Caco-2 (cell line): Measurements from ENCODE around the gene TOM1. TPM values are rescaled to one million over a fixed set of nuclear protein-coding genes. Genes with fewer than 3 reads are reported as not detected.
A peak's percentile ranks its signal among the peaks of the same experiment; 100 is the strongest.
"Not testable (repeated sequence)": the region's sequence is repeated elsewhere in the genome, so short reads cannot be mapped to it uniquely, and the experiment has no call there.

Experiments
- BruUV-seq: library from RNA; stranded (reverse); fragments of 400-500 nt; replicated peaks from 2 replicates; lab custom pipeline; 2021; lab: Mats Ljungman, UMichigan
- CTCF ChIA-PET: fragments of 300-600 bp; sonication (Branson Sonifier 250); formaldehyde crosslinking; loops from one replicate; lab custom pipeline; 2022; ENCODE audit warnings: antibody characterized with exemption; lab: Charles Lee
- POLR2A ChIA-PET: fragments of 300-600 bp; sonication (Branson Sonifier 250); formaldehyde crosslinking; loops from one replicate; lab custom pipeline; 2022; ENCODE audit warnings: antibody characterized with exemption; lab: Charles Lee
- DNase-seq, 2 experiments: peaks; one replicate each; pipeline versions ENCODE4 v3.0.0 to v3.0.0-alpha.2; 2020 to 2022
- H3K27me3 ChIP-seq: replicated peaks from 2 replicates; pipeline ENCODE4 v1.6.0; 2011; ENCODE audit warnings: low read length; ENCODE audit not compliant: control insufficient read depth, insufficient read depth
- H3K36me3 ChIP-seq: 2 replicates; pipeline ENCODE4 v1.5.1; 2011; ENCODE audit warnings: low read length; ENCODE audit not compliant: control insufficient read depth, insufficient read depth
- H3K4me1 ChIP-seq: fragments of 250-450 bp; sonication (Bioruptor Pico); 2 replicates; pipeline ENCODE4 v1.5.1; 2020; ENCODE audit warnings: mild to moderate bottlenecking
- H3K4me3 ChIP-seq: 2 replicates; pipeline ENCODE4 v1.5.1; 2011; ENCODE audit warnings: low read depth, mild to moderate bottlenecking, control low read depth, low read length
- H3K9me3 ChIP-seq: fragments of 250-450 bp; sonication (Bioruptor Pico); 2 replicates; pipeline ENCODE4 v1.5.1; 2020; ENCODE audit warnings: mild to moderate bottlenecking, moderate library complexity
- H3K27ac Mint-ChIP-seq: one replicate; pipeline ENCODE4 v1.8.0; 2022; ENCODE audit warnings: mixed read lengths; ENCODE audit not compliant: unreplicated experiment
- H3K27me3 Mint-ChIP-seq: one replicate; pipeline ENCODE4 v1.8.0; 2022; ENCODE audit warnings: mixed read lengths; ENCODE audit not compliant: insufficient read depth, unreplicated experiment
- H3K36me3 Mint-ChIP-seq: one replicate; pipeline ENCODE4 v1.8.0; 2022; ENCODE audit warnings: mild to moderate bottlenecking, mixed read lengths; ENCODE audit not compliant: insufficient read depth, unreplicated experiment
- H3K4me1 Mint-ChIP-seq: one replicate; pipeline ENCODE4 v1.8.0; 2022; ENCODE audit warnings: low read depth, mixed read lengths; ENCODE audit not compliant: unreplicated experiment
- H3K4me3 Mint-ChIP-seq: one replicate; pipeline ENCODE4 v1.8.0; 2022; ENCODE audit warnings: mild to moderate bottlenecking, moderate library complexity, mixed read lengths; ENCODE audit not compliant: unreplicated experiment
- H3K9me3 Mint-ChIP-seq: one replicate; pipeline ENCODE4 v1.8.0; 2022; ENCODE audit warnings: mixed read lengths; ENCODE audit not compliant: unreplicated experiment
- intact Hi-C: fragments of 100-400 bp; cut with micrococcal nuclease; formaldehyde crosslinking; loops from one replicate; pipeline ENCODE4 v1.10.0; 2022; ENCODE audit not compliant: unreplicated experiment
- total RNA-seq: library from RNA; stranded (reverse); gene quantifications from 2 replicates; pipeline ENCODE4 v1.2.3, GENCODE V29; 2022
- TF ChIP-seq, protein P1 (sequence below), 2 experiments: fragments of 200-600 bp in 1 of 2; IDR thresholded peaks; 1 replicate in 1 of 2; 2 replicates in 1 of 2; pipeline versions ENCODE4 v1.5.1 to v1.8.0; 2011 to 2022; ENCODE audit warnings: antibody characterized with exemption in 1 of 2, control low read depth in 1 of 2, inconsistent platforms in 1 of 2, low read depth in 1 of 2, low read length in 1 of 2, mild to moderate bottlenecking in 1 of 2, moderate library complexity in 1 of 2; ENCODE audit not compliant: insufficient read depth in 1 of 2, severe bottlenecking in 1 of 2, unreplicated experiment in 1 of 2

Gene TOM1
- total RNA-seq, 1 experiment from 2014 or later, result 47.4 TPM

GRCh38 chr22:35394011-35394312 is 94.3 kb downstream of the TOM1 start:
- TF ChIP-seq, protein P1, sequence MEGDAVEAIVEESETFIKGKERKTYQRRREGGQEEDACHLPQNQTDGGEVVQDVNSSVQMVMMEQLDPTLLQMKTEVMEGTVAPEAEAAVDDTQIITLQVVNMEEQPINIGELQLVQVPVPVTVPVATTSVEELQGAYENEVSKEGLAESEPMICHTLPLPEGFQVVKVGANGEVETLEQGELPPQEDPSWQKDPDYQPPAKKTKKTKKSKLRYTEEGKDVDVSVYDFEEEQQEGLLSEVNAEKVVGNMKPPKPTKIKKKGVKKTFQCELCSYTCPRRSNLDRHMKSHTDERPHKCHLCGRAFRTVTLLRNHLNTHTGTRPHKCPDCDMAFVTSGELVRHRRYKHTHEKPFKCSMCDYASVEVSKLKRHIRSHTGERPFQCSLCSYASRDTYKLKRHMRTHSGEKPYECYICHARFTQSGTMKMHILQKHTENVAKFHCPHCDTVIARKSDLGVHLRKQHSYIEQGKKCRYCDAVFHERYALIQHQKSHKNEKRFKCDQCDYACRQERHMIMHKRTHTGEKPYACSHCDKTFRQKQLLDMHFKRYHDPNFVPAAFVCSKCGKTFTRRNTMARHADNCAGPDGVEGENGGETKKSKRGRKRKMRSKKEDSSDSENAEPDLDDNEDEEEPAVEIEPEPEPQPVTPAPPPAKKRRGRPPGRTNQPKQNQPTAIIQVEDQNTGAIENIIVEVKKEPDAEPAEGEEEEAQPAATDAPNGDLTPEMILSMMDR (IDR thresholded peaks at IDR 0.05; ENCODE audit: insufficient read depth in 1 of 2, low read depth in 1 of 2, low read length in 1 of 2, severe bottlenecking in 1 of 2, unreplicated experiment in 1 of 2), result no peak
- Mint-ChIP-seq H3K27me3 (no peaks in the 10 kb centered on the region), H3K4me1 (peaks cover 7% of the 10 kb centered on the region), H3K9me3 (no peaks in the 10 kb centered on the region), H3K4me3 (no peak overlapping the region), H3K27ac (no peak overlapping the region), H3K36me3 (peaks cover 47% of the 10 kb centered on the region)
- no TSS peak for BruUV-seq
- ChIA-PET CTCF (no interaction called here), POLR2A (no interaction called here)
- Histone ChIP-seq H3K36me3 (no peaks in the 10 kb centered on the region; the same call in 1 of the 2 replicates), H3K9me3 (no peaks in the 10 kb centered on the region), H3K27me3 (no peaks in the 10 kb centered on the region), H3K4me3 (no peak overlapping the region), H3K4me1 (peaks cover under 1% of the 10 kb centered on the region; the same call in 1 of the 2 replicates)
- intact Hi-C loops, result no loop called here
- no peak for DNase-seq

DNA sequence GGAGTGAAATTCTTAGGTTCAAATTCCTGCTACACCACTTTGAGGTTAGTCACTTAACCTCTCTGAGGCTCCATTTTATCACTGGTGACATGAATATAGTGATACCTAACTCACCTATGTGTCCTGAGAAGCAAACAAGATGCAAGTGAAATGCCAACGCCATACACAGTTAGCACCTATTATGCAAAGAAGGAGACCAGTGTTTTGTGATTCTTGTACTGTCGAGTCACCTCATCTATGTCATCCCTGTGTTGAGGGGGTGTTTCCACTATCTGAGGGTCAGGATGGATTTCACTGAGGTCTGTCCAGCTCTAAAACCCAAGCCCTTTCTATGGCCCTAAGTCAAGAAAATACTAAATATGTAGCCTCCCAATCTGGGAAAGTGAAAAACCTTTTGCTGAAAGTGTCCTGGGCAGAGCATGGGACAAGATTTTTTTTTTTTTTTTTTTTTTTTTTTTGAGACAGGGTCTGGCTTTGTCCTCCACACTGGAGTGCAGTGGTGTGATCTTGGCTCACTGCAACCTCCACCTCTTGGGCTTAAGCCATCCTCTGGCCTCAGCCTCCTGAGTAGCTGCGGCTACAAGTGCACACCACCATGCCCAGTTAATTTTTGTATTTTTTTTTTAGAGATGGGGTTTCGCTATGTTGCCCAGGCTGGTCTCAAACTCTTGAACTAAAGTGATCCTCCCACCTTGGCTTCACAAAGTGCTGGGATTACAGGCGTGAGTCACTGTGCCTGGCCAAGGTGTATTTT is 95.3 kb downstream of the TOM1 start:
- H3K27me3 Mint-ChIP-seq, result no peaks in the 10 kb centered on the region
- ChIA-PET POLR2A (no interaction called here), CTCF (interaction anchor here (0.6 kb wide), 1 partner anchor 37 kb away, joined by 3 read pairs; no protein-coding TSS in a partner anchor)
- Histone ChIP-seq H3K27me3 (no peaks in the 10 kb centered on the region), H3K9me3 (no peaks in the 10 kb centered on the region), H3K4me1 (peaks cover 5% of the 10 kb centered on the region), H3K36me3 (no peaks in the 10 kb centered on the region), H3K4me3 (no peak overlapping the region)
- no peak for DNase-seq
- H3K4me1 Mint-ChIP-seq, result peaks cover 5% of the 10 kb centered on the region
- no peaks in the 10 kb centered on the region for H3K9me3 Mint-ChIP-seq
- no TSS peak for BruUV-seq
- intact Hi-C loops, result loop anchor here (5.0 kb wide), 1 partner anchor 43 kb away; no protein-coding TSS in a partner anchor
- H3K36me3 Mint-ChIP-seq, result peaks cover 46% of the 10 kb centered on the region
- no peak overlapping the region for H3K27ac Mint-ChIP-seq
- TF ChIP-seq, protein P1 (IDR thresholded peaks at IDR 0.05; ENCODE audit: insufficient read depth in 1 of 2, low read depth in 1 of 2, low read length in 1 of 2, severe bottlenecking in 1 of 2, unreplicated experiment in 1 of 2), result no peak
- H3K4me3 Mint-ChIP-seq, result no peak overlapping the region

GRCh38 chr22:35396622-35397021 is 96.9 kb downstream of the TOM1 start:
- H3K4me1 ChIP-seq, H3K4me3 Mint-ChIP-seq, H3K4me3 ChIP-seq, H3K27me3 ChIP-seq, POLR2A ChIA-PET, H3K36me3 ChIP-seq, BruUV-seq, DNase-seq, H3K4me1 Mint-ChIP-seq, CTCF ChIA-PET, H3K9me3 Mint-ChIP-seq, H3K27me3 Mint-ChIP-seq, H3K9me3 ChIP-seq: not testable (repeated sequence)
- peak overlapping the region; percentile 69 for H3K27ac Mint-ChIP-seq
- H3K36me3 Mint-ChIP-seq, result peaks cover 43% of the 10 kb centered on the region
- intact Hi-C loops, result loop anchor here (5.0 kb wide), 1 partner anchor 44 kb away; no protein-coding TSS in a partner anchor
